Measurements from ENCODE around the gene TMEM259.

DNA sequence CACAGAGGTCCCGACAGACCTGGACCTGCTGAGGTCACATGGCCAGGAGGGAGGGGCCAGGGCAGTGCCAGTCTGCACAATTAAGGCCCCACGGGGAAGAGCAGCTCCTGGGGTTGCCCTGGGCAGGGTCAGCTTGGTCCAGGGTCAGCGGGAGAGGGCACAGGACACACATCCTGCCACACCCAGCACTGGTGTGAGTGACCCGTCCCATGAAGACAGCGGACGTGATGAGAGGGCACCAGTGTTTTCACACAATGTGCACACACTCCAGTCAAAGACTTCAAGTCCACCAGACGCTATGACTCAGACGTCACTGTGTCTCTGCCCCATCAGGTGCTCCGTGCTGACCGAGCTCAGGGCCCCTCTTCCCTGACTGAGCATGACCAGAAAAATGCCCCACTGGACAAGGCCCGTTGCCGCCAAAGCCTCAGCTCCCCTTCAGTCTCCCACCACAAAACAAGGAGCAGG is 4.2 kb downstream of the TMEM259 start:
- TF ChIP-seq GATA2 (IDR thresholded peaks at IDR 0.05; ENCODE audit: low read depth, low read length) (no peak), GATA3 (IDR thresholded peaks at IDR 0.05; ENCODE audit: low read depth, low read length) (no peak)
